Lung microvascular endothelial cell (primary cell): ENCODE results near the gene ZAP70. TPM values are rescaled to one million over a fixed set of nuclear protein-coding genes. Genes with fewer than 3 reads are reported as not detected.
"Not testable (repeated sequence)": the region's sequence is repeated elsewhere in the genome, so short reads cannot be mapped to it uniquely, and the experiment has no call there.

Experiments used
- DNase-seq, 2 donors: peaks; one replicate each; pipeline versions ENCODE4 v3.0.0 to v3.0.0-alpha.2; 2010; ENCODE audit warnings: low read depth in 2 of 2
- total RNA-seq: library from RNA; depleted of rRNA; stranded (reverse); fragments of >200 nt; gene quantifications from 2 replicates; pipeline ENCODE4 v1.2.1, GENCODE V29; 2014

ZAP70 gene
- total RNA-seq, 1 donor from 2014 or later: not detected

DNA sequence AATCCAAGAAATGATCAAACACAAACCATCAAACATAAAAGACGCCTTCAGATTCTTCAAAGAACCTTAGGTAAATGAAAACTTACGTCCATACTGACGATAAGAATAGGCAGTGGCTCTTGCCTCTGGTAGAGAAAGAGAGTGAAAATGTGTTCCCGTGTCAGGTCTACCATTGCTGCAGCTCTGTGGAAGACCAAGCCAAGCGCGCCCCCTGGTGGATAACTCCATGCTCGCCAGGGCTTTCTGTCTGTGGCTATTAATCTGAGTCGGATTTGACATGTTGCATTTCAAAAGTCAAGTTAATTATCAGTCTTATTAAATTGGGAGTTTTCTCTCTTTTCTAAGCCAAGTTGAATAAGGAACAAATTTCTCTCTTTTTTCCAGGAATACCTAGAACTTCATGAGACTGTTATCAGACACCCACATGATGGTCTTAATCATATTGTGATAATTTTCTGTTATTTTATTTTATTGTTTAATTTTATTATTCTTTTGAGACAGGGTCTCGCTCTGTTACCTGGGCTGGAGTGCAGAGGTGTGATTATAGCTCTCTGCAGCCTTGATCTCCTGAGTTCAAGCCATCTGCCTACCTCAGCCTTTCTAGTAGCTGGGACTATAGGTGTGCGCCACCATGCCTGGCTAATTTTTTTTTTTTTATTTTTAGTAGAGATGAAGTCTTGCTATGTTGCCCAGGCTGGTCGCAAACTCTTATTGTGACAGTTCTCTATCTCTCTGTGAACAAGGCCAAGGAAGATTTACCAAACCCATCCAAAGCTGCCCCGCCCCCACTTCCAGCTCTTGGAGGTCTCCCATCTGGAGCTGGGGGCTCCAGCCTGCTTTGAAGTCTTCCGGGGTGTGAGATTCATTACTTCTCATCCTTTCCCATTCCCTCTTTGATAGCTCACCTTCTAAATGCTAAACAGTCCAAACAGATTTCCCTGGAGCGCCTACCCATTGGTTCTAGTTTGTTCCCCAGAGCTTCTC is 15.8 kb upstream of the ZAP70 start:
- DNase-seq: peak; percentile 83 to 91

DNA sequence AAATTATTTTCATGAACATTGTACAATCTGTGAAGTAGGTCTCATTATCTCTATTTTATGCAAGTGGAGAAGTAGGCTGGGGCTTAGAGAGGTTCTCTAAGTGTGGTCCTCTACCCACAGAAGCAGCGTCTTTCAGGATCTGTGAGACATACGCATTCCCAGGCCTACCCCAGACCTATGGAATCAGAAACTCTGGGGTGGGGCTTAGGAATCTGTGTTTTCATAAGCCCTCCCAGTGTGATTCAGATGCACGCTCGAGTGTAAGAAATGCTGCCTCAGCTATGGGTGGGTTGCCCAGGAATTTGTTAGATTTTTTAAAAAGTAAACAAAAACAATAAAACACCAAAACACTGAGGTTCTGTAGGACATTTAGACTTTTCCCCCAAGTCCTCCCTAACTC is 14.8 kb upstream of the ZAP70 start:
- no peak for DNase-seq

DNA sequence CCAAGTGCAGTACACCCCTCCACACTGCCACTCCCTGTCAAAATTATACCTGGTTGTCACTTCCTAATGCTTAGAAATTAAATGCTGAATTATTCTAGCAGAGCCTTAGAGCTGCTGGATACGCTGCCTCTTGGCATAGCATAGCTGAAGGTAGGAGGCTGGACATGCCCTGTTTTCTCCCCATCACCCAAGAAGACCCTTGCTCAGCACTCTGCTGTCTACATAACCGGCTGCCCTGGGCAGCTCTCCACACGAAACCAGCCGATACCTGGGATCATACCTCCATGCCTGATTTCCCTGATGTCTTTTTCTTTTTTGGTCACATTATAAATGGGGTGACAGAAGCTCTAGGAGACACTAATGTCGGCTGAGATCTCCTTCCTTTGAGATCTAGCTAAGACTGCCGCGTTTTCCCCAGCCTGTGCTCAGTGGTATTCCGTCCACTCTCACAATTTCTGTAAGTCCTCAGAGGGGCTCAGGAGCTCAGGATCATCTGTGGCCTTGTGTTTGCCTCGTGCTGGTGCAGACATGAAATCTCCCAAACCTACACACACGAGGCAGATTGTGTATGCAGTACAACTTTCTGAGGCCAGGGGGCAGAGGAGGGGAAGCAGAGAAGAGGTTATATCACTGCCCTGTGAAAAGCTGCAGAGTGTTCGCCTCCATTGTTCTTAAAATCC is 13.5 kb upstream of the ZAP70 start:
- DNase-seq: peak; percentile 68 to 71

DNA sequence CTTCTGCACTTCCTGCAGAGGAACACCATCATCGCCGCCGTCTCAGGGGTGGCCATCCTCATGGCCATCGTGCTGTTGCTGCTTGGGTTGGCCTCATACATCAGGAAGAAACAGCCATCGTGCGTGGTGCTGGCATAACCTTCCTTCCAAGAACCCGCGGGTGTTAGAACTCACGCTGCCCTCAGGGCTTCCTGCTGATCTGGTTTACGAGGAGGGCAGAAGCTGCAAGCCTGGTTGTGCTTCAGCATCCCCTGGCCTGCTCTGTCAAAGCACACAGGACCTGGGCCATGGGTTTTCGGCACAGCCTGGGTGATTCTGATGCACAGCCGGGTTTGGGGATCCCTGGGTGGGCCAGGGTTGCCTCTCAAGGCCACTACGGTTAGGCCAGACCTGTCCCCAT is 12.2 kb upstream of the ZAP70 start:
- DNase-seq: no peak

DNA sequence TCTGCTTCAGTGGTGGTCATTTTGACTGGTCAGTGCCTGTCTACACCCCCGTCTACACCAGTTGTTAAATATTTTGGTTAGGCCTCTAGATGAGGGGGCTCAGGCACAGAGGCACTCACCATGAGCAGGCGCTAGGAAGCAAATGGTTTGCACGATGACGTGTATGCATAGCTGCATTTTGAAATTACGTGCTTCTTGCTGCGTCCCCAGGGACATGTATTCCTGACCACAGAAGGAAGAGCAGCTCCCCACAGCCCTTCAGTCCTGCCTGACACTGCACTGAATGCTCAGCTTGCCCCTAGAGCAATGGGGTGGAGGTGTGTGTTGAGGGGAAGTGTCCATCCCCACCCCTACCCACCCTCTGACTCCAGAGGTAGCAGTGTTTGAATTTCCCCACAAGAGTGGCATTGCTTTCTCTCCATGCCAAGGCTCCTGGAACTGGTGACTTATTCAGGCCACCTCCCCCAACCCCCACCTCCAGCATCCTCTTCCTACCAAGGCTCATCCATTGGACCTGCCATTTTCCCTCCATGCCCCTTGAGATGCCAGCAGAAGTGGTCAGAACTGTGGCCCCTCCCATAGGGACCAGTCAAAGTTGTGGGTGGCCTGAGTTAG is 11.4 kb upstream of the ZAP70 start:
- no peak for DNase-seq

DNA sequence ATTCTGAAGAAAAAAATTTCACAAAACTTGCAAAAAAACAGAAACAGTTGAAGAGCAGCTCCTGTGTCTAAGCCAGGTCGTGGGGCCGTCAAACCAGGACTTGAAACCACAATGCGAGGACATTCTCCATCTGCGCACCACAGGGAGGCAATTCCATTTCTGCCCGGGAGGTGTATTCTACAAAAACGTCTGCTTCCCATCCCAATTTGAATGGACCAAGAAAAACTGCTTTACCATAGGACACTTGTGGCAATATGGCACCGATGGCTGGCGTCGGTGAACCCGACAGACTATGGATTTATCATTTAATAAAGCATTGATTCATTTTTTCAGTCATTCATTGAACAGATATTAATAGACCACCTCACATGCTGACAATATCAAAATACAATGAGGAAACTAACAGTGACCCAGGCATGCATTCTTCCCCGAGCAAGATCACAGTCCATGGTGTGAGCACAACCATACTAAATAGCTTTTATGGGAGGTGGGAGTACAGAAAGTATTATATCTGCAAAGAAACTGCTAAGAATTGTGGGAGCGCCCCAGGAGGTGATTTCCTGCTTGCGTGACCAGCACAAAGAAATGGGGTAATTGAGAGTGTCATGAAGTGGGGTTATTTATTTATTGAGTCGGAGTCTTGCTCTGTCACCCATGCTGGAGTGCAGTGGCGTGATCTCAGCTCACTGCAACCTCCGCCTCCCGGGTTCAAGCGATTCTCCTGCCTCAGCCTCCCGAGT is 10.5 kb upstream of the ZAP70 start:
- DNase-seq: no peak

DNA sequence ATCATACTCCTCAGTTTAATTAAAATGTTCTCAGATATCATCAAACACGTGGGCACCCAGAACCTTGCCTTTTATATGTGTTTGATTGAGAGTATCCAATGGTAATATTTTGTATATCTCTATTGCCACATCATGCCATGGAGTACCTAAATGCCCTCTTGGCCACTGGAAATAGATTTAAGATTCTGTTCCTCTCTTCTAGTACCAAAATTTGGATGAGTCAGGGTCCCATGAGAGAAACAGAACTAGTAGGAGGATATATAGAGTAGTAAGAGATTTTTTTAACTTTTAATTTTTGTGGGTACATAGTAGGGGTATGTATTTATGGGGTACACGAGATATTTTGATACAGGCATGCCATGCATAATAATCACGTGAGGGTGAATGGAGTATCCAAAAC is 9.6 kb upstream of the ZAP70 start:
- DNase-seq: no peak

DNA sequence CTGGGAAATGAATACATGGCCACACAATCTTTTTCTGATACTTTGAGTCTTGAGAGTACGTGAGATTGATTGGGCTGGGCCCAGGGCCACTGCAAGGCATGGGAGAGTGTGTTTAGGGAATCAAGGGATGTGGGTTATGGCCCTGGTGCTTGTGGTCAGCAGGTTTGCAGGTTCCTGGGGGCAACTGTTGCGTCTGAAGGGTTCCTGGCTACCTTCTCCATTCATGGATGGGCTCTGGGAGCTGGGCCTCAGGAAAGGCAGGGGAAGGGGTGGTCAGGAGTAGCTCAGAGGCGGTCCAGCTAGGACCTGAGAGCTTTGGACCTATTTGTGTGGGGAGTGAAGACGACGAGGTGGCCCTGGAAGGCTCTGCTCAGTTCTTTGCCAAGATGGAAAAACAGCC is 8.4 kb upstream of the ZAP70 start:
- no peak for DNase-seq

DNA sequence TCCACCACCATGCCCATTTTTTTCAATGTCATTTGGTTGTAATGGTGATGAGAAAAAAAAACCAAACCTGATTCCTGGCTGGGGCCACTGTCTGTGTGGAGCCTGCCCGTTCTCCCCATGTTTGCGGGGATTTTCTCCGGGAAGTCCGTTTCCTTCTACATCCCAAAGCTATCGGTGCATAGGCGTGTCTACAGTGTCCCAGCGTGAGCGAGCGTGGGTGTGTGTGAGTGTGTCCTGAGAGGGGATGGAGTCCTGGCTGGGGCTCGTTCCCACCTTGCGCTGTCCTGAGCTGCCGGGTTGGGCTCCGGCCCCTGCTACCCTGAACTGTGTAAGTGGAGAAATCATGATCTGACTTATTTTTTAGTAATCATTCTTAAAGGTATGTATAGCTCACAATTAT is 7.3 kb upstream of the ZAP70 start:
- DNase-seq: no peak

DNA sequence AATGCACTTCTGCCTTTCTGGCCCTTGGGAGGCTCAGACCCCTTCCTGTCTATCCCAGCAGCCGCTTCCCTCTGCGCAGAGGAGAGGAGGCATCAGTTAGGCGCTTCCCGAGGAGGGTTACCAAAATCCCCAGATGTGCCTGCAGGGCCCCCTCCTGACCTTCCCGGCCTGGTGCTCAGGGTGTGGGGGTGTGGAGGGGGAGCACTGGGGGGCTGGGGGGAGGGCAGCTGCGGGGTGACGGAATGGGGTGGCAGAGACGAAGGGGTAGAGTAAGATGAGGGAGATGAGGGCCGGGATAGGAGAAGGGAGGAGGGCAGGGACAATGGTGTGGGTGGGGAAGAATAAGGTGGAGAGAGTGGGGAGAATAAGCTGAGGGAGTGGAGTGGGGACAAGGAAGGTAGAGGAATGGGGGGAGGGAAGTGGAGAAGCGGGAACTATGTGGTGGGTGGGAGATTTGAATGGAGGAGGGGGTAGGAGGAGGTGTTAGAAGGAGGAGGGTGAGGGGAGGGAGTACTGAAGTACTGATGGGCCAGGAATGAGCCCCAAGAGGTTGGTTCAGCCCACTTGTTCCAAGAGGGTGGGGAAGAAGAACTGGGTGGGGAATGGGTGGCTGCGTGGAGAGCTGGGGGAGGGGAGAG is 6.5 kb upstream of the ZAP70 start:
- DNase-seq: no peak

DNA sequence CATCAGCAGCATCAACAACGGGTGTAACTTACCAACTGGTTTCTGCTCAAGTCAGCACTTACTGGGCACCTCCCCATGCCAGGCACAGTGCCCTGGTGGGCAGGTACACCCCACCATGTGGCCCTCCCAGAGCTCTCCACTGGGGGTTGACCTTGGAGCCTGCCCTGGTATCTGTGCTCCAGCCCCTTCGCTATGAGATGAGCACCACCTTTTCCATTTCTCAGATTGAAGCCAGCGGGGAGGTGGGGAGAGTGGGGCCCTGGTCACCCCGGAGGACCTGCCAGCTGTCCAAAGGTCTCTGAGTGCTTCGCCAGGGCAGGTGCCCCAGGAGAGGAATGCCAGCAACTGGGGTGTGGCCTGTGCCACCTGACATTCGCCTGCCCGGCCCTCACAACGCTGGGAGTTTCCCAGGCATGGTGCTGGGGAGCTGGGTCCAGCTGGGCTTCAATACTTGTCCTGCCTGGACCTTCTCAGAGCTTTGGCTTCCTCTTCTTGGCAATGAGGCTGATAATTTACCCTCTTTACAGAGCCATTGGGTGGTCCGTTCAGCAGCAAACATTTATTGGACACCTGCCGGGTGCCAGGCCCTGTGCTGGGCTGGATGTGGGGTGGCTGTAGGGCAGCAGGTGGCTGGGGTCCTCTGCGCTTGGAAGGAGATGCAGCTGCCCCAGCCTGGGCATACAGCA is 5.9 kb upstream of the ZAP70 start:
- no peak for DNase-seq

DNA sequence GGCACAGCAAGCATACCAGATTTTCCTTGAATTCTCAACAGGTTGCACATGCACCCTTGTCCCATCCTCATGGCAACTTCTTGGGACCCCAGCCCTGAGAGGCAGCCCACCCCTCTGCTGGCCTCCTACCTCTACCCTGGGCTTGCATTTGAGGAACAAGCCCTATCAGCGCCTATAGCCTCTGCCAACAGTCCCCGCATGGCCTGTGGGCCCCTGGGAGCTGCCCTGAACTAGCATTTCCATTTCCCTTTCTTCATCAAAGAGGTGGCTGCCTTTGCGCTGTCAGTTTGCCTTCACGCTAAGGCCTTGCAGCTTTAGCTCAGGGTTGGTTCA is 5.4 kb upstream of the ZAP70 start:
- no peak for DNase-seq

DNA sequence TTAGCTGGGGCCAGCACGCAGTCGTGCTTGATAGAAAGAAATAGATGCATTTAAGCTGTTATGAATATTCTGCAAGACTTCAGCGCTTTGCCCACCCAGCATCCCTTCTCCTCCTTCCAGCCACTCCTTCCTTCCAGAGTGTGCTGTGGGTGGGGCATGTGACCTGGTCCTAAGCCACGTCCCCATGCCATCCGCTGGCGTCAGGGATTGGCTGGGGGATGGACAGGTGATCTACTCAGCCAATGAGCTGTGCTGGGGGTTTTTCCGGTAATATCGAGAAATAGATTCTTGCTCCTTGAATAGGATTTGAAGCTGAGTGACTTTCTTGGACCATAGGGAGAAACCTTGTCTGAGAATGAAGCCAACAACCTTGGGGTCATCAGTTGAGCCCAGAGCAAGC is 4.8 kb upstream of the ZAP70 start:
- DNase-seq: no peak

DNA sequence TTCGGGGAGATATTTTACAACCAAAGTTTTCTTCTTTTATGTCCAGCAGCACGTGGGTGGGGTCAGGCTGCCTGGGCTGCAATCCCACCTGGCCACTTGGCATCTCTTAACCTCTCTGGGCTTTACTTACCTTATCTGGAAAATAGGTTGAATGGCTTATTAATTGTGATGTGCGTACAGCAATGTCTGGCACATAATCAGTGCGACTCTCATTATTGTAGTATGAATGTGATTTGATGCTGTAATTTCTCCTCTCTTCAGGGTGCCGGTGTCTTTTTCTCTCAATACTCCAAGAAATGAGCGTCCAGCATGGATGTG is 2.0 kb upstream of the ZAP70 start:
- no peak for DNase-seq

DNA sequence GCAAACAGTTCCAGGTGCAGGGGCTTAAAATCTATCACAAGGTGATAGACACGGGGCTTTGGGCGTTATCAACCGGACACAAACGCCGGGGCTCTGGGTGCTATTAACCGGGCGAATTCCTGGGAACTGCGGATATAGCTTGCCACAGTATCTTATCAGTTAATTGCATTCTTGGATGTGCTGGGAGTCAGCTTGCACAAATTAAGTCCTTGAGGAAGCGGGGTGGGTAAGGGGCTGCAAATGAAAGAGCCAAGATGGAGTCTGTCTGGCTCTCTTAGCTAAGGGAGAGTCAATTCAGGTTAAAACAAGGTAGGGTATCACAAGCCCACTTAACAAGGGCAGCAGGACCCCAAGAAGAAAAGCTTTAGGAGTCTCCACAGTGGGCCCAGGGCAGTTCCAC is 1.2 kb upstream of the ZAP70 start:
- not testable (repeated sequence) for DNase-seq

DNA sequence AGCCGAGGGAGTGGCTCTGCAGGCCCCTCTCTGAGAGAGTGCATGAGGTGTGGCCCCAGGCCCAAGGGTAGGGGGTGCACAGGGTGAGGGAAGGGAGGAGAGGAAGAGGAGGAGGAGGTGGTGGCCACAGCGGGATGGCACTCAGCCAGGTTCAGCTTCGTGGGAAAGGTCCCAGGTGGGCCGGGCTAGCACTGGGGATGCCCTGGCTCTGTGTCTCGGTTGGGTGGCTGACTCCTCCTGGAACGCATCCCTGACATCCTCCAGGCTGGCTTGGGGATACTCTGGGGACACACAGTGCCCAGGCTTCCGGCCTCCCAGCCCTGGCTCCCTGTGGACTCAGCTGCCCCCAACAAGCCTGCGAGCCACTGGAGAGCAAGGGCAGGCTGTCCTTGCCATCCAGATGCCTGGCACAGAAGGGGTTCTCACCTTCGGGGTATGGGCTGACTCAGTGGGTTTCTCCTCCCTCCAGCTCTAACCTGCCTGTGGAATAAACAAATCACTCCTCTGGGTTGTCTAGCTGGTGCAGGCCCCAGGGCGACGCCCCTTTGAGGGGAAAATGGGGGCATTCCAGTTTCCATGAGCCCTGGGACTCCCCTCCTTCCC is 582 bp upstream of the ZAP70 start:
- no peak for DNase-seq

DNA sequence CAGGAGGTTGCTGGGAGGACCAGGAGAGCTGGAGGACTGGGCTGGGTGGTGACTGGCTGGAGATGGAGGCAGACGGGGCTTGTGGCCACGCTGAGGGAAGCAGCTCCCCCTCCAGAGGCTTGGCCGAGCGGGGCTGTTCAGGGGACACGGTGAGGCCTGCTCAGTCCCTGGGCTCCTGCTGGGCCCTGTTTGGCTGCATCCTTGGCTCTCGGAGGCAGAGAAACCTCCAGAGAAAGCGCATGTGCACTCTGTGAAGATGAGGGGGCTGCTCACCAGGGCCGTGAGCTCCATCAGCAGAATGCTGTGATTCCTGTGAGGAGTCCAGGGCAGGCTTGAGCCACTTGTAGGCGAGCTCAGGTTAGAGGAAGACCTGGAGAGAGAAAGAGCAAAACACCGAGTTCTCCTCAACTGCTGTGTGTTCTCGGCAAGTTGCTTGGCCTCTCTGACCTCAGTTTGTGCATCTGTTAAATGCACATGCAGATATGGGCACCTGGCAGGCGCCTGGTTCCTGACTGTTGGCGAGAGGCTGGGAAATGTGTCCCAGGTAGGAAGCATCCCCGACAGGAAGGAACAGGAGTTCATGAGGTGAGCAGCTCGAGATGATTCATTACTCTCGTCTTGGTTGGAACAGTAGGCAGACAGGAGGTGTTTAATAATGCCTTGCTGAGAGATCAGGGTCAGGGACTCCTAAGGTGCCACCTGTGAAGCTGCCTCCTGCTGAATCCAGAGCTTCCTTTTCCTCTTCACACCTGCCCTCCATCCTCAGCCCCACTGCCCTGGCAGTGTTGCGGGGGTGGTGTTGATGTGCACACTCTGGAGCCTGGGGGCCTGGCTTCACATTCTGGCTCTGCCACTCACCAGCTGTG is 941 bp downstream of the ZAP70 start:
- DNase-seq: no peak

DNA sequence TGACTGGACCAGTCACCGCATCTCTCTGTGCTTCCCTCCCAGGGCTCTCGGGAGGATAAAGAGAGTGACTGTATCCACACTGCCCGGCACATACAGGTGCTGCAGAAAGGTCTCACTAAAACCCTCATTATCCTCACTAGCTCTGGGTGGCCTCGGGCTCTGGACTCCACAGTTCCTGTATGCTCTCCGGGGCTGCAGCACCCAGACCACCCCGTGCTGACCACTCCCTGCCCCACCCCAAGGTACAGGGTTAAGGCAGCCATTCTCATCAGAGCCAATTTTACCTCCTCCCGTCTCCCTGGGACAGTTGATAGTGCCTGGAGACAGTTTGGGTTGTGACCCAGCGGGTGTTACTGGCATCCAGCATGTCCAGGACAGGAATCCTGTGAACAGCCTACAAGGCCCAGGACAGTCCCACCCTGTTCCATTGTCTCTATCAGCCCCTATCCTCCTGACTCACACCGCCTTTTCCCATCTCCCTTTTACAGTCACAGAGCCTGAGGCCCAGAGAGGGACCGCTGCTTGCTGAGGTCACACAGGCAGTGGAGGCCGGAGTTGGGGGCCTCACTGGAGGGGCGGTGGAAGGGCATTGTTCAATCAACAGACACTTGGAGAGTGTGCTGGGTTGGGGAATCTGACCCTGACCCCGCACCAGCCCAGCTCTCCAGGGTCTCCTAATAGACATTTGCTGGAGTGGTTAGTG is 1.7 kb downstream of the ZAP70 start:
- DNase-seq: no peak
